ENCODE measurements around the gene STK31.

GRCh38 chr7:23768022-23768421 is 58.0 kb downstream of the STK31 start:
- no peak for TF ChIP-seq CTCF (IDR thresholded peaks at IDR 0.05 in 4 of 5, conservative IDR thresholded peaks at IDR 0.05 in 1 of 5)
- TF ChIP-seq POLR2A (IDR thresholded peaks at IDR 0.05): no peak

Measured in gastrocnemius medialis (tissue), 4 donors.